AG09309 (cell line): Measurements from ENCODE around the gene BTD.

Experiments
- DNase-seq: peaks from one replicate; pipeline ENCODE4 v3.0.0-alpha.2; 2010; ENCODE audit warnings: low read depth
- H3K4me3 ChIP-seq: 2 replicates; pipeline ENCODE4 v1.5.1; 2011; ENCODE audit warnings: mild to moderate bottlenecking, low read depth, low read length, moderate library complexity; ENCODE audit not compliant: control insufficient read depth
- CTCF ChIP-seq: IDR thresholded peaks from 2 replicates; pipeline ENCODE4 v1.5.1; 2011; ENCODE audit warnings: mild to moderate bottlenecking, low read depth, low read length, inconsistent platforms; ENCODE audit not compliant: insufficient read depth, control insufficient read depth; ENCODE audit errors: missing control alignments

The BTD gene

DNA sequence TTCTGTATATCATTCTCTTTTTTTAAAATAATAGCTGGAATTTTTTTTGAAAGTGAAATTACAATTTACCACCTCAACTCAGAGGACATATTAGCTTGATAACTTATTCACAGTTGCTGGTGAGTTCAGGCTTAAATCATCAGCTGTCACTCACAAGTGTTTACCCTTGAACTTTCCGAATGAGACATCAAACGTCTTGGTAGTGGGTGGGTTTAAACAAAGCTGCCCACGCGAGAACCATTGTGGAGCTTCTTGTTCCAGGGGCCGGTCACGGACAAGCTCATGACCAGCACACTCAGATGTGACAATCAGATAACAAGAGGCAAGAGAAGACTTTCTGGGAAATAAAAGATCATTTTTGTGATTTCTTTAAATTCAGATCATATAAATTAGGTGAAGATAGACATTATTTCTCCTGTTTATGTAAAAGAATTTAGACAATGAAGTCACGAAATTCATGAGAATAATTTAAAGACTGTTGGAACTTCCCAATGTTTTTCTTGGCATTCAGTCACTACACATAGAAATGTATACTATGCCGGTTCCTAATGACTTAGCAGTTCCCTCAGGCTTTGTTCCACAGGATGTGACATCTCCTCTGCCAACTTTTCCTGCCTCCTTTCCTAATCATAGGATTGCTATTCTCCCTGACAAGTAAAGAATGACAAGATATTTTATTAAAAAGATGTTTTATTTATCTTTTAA lies 29.3 kb downstream of the BTD start:
- no peak overlapping the region; the same call in 1 of the 2 replicates for H3K4me3 ChIP-seq
- TF ChIP-seq CTCF: no peak
- no peak for DNase-seq

- DNase-seq: no peak
- TF ChIP-seq CTCF: no peak
- H3K4me3 ChIP-seq: no peak overlapping the region
Measured at GRCh38 chr3:15631426-15632211, 30.1 kb downstream of the BTD start.

GRCh38 chr3:15632212-15632580 lies 30.7 kb downstream of the BTD start:
- no peak for TF ChIP-seq CTCF
- DNase-seq: no peak
- H3K4me3 ChIP-seq: no peak overlapping the region

DNA sequence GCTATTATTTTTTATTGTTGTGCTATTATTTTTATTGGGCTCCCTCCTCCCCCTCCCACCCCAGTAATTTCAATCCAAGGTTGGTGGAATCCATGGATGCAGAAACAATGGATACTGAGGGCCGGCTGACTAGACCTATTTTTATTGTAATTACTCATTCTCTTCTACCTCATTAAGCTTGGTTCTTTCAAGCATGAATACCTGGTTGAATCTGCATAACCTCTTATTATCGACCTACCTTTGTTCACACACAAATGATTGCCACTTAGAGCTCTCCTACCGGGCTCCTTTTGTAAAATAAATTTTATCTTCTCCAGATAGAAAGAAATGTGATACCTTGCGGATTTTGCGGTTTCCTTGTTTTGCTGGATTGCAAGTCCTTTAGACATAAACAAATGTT lies 31.6 kb downstream of the BTD start:
- no peak for DNase-seq
- TF ChIP-seq CTCF: no peak
- no peak overlapping the region for H3K4me3 ChIP-seq

GRCh38 chr3:15633766-15634598 lies 32.4 kb downstream of the BTD start:
- no peak overlapping the region for H3K4me3 ChIP-seq
- TF ChIP-seq CTCF: no peak

DNA sequence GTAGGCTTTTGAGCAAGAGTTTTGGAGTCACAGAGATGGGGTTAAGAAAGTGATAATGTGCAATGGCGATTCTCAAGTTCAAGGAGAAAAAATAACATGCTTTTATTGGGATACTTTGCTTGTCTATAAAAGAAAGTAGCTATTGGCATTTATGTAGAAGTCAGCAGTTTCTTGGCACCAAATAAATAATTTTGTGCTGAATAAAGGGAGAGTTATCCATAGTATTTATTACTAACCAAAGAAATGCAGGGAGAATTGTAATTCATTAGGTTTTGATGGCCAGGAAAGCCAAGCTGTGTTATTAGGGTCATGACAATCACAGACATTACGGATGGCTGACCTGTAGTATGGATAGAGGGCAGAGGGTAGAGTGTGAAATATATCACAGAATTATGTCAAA lies 33.1 kb downstream of the BTD start:
- TF ChIP-seq CTCF: no peak
- no peak overlapping the region for H3K4me3 ChIP-seq
- no peak for DNase-seq

More at GRCh38 chr3:15633766-15634598, 32.4 kb downstream of the BTD start:
- no peak for DNase-seq
